ENCODE measurements around the gene SCCPDH. TPM values are rescaled to one million over a fixed set of nuclear protein-coding genes. Genes with fewer than 3 reads are reported as not detected.
"Not testable (repeated sequence)": the region's sequence is repeated elsewhere in the genome, so short reads cannot be mapped to it uniquely, and the experiment has no call there.

SCCPDH gene
- total RNA-seq, 1 experiment from 2014 or later = 10.9 TPM

DNA sequence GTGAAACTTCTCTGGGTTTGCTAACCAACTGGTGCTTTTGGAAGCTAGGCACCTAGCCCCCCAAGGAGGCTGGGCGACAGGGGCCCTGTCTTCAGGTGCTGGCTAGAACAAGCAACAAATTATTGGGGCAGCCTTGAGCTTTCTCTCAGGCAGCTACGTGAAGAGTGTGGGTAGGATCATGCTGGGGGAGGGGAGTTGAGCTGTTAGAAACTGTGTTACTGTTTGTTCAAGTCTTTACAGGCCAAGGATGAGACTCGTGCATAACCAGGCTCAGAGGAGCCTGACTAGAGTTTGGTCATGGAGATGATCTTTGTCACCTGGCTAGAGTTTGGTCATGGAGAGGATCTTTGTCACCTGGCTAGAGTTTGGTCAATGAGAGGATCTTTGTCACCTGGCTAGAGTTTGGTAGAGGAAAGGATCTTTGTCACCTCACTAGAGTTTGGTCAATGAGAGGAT is 12.6 kb upstream of the SCCPDH start (continued):
- TF ChIP-seq, protein P1, sequence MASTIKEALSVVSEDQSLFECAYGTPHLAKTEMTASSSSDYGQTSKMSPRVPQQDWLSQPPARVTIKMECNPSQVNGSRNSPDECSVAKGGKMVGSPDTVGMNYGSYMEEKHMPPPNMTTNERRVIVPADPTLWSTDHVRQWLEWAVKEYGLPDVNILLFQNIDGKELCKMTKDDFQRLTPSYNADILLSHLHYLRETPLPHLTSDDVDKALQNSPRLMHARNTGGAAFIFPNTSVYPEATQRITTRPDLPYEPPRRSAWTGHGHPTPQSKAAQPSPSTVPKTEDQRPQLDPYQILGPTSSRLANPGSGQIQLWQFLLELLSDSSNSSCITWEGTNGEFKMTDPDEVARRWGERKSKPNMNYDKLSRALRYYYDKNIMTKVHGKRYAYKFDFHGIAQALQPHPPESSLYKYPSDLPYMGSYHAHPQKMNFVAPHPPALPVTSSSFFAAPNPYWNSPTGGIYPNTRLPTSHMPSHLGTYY (CRISPR knock-in tag; IDR thresholded peaks at IDR 0.05) = no peak
- TF ChIP-seq, protein P2, sequence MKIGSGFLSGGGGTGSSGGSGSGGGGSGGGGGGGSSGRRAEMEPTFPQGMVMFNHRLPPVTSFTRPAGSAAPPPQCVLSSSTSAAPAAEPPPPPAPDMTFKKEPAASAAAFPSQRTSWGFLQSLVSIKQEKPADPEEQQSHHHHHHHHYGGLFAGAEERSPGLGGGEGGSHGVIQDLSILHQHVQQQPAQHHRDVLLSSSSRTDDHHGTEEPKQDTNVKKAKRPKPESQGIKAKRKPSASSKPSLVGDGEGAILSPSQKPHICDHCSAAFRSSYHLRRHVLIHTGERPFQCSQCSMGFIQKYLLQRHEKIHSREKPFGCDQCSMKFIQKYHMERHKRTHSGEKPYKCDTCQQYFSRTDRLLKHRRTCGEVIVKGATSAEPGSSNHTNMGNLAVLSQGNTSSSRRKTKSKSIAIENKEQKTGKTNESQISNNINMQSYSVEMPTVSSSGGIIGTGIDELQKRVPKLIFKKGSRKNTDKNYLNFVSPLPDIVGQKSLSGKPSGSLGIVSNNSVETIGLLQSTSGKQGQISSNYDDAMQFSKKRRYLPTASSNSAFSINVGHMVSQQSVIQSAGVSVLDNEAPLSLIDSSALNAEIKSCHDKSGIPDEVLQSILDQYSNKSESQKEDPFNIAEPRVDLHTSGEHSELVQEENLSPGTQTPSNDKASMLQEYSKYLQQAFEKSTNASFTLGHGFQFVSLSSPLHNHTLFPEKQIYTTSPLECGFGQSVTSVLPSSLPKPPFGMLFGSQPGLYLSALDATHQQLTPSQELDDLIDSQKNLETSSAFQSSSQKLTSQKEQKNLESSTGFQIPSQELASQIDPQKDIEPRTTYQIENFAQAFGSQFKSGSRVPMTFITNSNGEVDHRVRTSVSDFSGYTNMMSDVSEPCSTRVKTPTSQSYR (CRISPR knock-in tag; IDR thresholded peaks at IDR 0.05) = no peak
- no peak for TF ChIP-seq SMAD4 (CRISPR knock-in tag; IDR thresholded peaks at IDR 0.05)
- TF ChIP-seq ZNF138 (CRISPR knock-in tag; conservative IDR thresholded peaks at IDR 0.05) = no peak
- TF ChIP-seq, protein P3, sequence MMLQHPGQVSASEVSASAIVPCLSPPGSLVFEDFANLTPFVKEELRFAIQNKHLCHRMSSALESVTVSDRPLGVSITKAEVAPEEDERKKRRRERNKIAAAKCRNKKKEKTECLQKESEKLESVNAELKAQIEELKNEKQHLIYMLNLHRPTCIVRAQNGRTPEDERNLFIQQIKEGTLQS (CRISPR knock-in tag; conservative IDR thresholded peaks at IDR 0.05) = no peak
- TF ChIP-seq, protein P4, sequence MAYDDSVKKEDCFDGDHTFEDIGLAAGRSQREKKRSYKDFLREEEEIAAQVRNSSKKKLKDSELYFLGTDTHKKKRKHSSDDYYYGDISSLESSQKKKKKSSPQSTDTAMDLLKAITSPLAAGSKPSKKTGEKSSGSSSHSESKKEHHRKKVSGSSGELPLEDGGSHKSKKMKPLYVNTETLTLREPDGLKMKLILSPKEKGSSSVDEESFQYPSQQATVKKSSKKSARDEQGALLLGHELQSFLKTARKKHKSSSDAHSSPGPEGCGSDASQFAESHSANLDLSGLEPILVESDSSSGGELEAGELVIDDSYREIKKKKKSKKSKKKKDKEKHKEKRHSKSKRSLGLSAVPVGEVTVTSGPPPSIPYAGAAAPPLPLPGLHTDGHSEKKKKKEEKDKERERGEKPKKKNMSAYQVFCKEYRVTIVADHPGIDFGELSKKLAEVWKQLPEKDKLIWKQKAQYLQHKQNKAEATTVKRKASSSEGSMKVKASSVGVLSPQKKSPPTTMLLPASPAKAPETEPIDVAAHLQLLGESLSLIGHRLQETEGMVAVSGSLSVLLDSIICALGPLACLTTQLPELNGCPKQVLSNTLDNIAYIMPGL (CRISPR knock-in tag; IDR thresholded peaks at IDR 0.05) = no peak
- no peak for TF ChIP-seq ZNF671 (CRISPR knock-in tag; IDR thresholded peaks at IDR 0.05)
- TF ChIP-seq NFATC4 (CRISPR knock-in tag; IDR thresholded peaks at IDR 0.05) = no peak
- TF ChIP-seq TEAD4 (CRISPR knock-in tag; IDR thresholded peaks at IDR 0.05) = no peak
- TF ChIP-seq ATF1 (CRISPR knock-in tag; IDR thresholded peaks at IDR 0.05) = no peak
- no peak for TF ChIP-seq SOX15 (CRISPR knock-in tag; IDR thresholded peaks at IDR 0.05)
- TF ChIP-seq SP1 (CRISPR knock-in tag; conservative IDR thresholded peaks at IDR 0.05) = no peak
- TF ChIP-seq NR3C1 (CRISPR knock-in tag; conservative IDR thresholded peaks at IDR 0.05; ENCODE audit: low read depth) = no peak
- TF ChIP-seq ZNF232 (CRISPR knock-in tag; IDR thresholded peaks at IDR 0.05) = no peak
- TF ChIP-seq, protein P5, sequence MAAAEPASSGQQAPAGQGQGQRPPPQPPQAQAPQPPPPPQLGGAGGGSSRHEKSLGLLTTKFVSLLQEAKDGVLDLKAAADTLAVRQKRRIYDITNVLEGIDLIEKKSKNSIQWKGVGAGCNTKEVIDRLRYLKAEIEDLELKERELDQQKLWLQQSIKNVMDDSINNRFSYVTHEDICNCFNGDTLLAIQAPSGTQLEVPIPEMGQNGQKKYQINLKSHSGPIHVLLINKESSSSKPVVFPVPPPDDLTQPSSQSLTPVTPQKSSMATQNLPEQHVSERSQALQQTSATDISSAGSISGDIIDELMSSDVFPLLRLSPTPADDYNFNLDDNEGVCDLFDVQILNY (CRISPR knock-in tag; IDR thresholded peaks at IDR 0.05) = no peak

DNA sequence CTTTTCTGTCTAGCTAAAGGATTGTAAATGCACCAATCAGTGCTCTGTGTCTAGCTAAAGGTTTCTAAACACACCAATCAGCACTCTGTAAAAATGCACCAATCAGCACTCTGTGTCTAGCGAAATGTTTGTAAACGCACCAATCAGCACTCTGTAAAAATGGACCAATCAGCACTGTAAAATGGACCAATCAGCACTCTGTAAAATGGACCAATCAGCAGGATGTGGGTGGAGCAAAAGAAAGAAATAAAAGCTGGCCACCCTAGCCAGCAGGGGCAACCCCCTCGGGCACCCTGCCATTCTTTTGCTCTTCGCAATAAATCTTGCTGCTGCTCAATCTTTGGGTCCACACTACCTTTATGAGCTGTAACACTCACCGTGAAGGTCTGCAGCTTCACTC is 11.8 kb upstream of the SCCPDH start:
- H3K4me1 Mint-ChIP-seq; POLR2A ChIA-PET; ATAC-seq; H3K4me3 Mint-ChIP-seq; CTCF ChIA-PET; H3K27ac Mint-ChIP-seq; DNase-seq (ENCODE audit: low spot score): not testable (repeated sequence)
- Mint-ChIP-seq H3K9me3 (peaks cover 60% of the 10 kb centered on the region), H3K27me3 (ENCODE audit: low read depth) (peaks cover 24% of the 10 kb centered on the region), H3K36me3 (peaks cover 20% of the 10 kb centered on the region)

DNA sequence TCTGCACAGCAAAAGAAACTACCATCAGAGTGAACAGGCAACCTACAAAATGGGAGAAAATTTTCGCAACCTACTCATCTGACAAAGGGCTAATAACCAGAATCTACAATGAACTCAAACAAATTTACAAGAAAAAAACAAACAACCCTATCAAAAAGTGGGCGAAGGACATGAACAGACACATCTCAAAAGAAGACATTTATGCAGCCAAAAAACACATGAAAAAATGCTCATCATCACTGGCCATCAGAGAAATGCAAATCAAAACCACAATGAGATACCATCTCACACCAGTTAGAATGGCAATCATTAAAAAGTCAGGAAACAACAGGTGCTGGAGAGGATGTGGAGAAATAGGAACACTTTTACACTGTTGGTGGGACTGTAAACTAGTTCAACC is 4.8 kb upstream of the SCCPDH start:
- Mint-ChIP-seq H3K36me3 (peaks cover 11% of the 10 kb centered on the region; the same call in 1 of the 2 replicates), H3K27me3 (ENCODE audit: low read depth) (peaks cover 44% of the 10 kb centered on the region), H3K9me3 (peaks cover 51% of the 10 kb centered on the region)
- CTCF ChIA-PET; DNase-seq (ENCODE audit: low spot score); POLR2A ChIA-PET; H3K4me3 Mint-ChIP-seq; H3K4me1 Mint-ChIP-seq; H3K27ac Mint-ChIP-seq; ATAC-seq: not testable (repeated sequence)

DNA sequence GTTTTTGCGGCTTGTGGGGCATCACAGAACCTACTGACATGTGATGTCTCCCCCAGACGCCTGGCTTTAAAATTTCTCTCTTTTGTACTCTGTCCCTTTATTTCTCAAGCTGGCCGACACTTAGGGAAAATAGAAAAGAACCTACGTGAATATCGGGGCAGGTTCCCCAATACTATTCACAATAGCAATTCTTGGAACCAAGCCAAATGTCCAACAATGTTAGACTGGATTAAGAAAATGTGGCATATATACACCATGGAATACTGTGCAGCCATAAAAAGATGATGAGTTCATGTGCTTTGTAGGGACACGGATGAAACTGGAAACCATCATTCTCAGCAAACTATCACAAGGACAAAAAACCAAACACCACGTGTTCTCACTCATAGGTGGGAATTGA is 3.4 kb upstream of the SCCPDH start:
- peaks cover 39% of the 10 kb centered on the region for H3K9me3 Mint-ChIP-seq
- POLR2A ChIA-PET = not testable (repeated sequence)

More for the DNA sequence above, 3.4 kb upstream of the SCCPDH start:
- H3K36me3 Mint-ChIP-seq; H3K27ac Mint-ChIP-seq; DNase-seq (ENCODE audit: low spot score); H3K4me3 Mint-ChIP-seq; CTCF ChIA-PET; ATAC-seq; H3K4me1 Mint-ChIP-seq: not testable (repeated sequence)
- H3K27me3 Mint-ChIP-seq (ENCODE audit: low read depth) = peaks cover 46% of the 10 kb centered on the region

All from WTC11 (cell line).